ENCODE data around the gene GCG.
A peak's percentile ranks its signal among the peaks of the same experiment; 100 is the strongest.

The GCG gene

GRCh38 chr2:162152147-162152546 lies at the start of gene GCG:
GCG (minus strand) TSS chr2:162152247; CDS start chr2:162149178, 3,069 bp downstream.
- no peak for DNase-seq (ENCODE audit: low read depth)

- no peak for DNase-seq (ENCODE audit: low read depth)
Observed at GRCh38 chr2:162200636-162201035, 48.6 kb upstream of the GCG start.

GRCh38 chr2:162199913-162200312 lies 47.9 kb upstream of the GCG start:
- DNase-seq (ENCODE audit: low read depth) = no peak

GRCh38 chr2:162198239-162198638 lies 46.2 kb upstream of the GCG start:
- no peak for DNase-seq (ENCODE audit: low read depth)

GRCh38 chr2:162197069-162197825 lies 45.2 kb upstream of the GCG start:
- DNase-seq (ENCODE audit: low read depth) = no peak

- no peak for DNase-seq (ENCODE audit: low read depth)
Observed at GRCh38 chr2:162196638-162197037, 44.6 kb upstream of the GCG start.

- no peak for DNase-seq (ENCODE audit: low read depth)
Observed at GRCh38 chr2:162188451-162188850, 36.4 kb upstream of the GCG start.

GRCh38 chr2:162185541-162186232 lies 33.6 kb upstream of the GCG start:
- DNase-seq (ENCODE audit: low read depth) = no peak

- no peak for DNase-seq (ENCODE audit: low read depth)
Observed at GRCh38 chr2:162184821-162185450, 32.9 kb upstream of the GCG start.

- no peak for DNase-seq (ENCODE audit: low read depth)
Observed at GRCh38 chr2:162184359-162184758, 32.3 kb upstream of the GCG start.

GRCh38 chr2:162182395-162182794 lies 30.3 kb upstream of the GCG start:
- DNase-seq (ENCODE audit: low read depth) = no peak

- no peak for DNase-seq (ENCODE audit: low read depth)
Observed at GRCh38 chr2:162177301-162177700, 25.3 kb upstream of the GCG start.

- no peak for DNase-seq (ENCODE audit: low read depth)
Observed at GRCh38 chr2:162175714-162176113, 23.7 kb upstream of the GCG start.

GRCh38 chr2:162174746-162175145 lies 22.7 kb upstream of the GCG start:
- DNase-seq (ENCODE audit: low read depth) = no peak

- DNase-seq (ENCODE audit: low read depth) = no peak
Observed at GRCh38 chr2:162172802-162173370, 20.8 kb upstream of the GCG start.

- no peak for DNase-seq (ENCODE audit: low read depth)
Observed at GRCh38 chr2:162166745-162167144, 14.7 kb upstream of the GCG start.

GRCh38 chr2:162166174-162166573 lies 14.1 kb upstream of the GCG start:
- DNase-seq (ENCODE audit: low read depth) = no peak

GRCh38 chr2:162164802-162165201 lies 12.8 kb upstream of the GCG start:
- no peak for DNase-seq (ENCODE audit: low read depth)

- no peak for DNase-seq (ENCODE audit: low read depth)
Observed at GRCh38 chr2:162159446-162159845, 7.4 kb upstream of the GCG start.

GRCh38 chr2:162156149-162156548 lies 4.1 kb upstream of the GCG start:
- no peak for DNase-seq (ENCODE audit: low read depth)

- no peak for DNase-seq (ENCODE audit: low read depth)
Observed at GRCh38 chr2:162155093-162155492, 3.0 kb upstream of the GCG start.

GRCh38 chr2:162153608-162154224 lies 1.7 kb upstream of the GCG start:
- peak; percentile 19 for DNase-seq (ENCODE audit: low read depth)

Measured in stimulated activated CD8-positive, alpha-beta memory T cell treated with anti-CD3 and anti-CD28 coated beads, Interleukin-7, amount 100 ng/mL, for 24 hours (primary cell).